Fibroblast of skin of scalp (primary cell): ENCODE data around the gene LAPTM5.

ENCODE experiments used
- DNase-seq: peaks from one replicate; pipeline ENCODE4 v3.0.0-alpha.2; 2013

Gene LAPTM5

GRCh38 chr1:30727824-30728223, 29.8 kb downstream of the LAPTM5 start:
- peak; percentile 64 for DNase-seq

GRCh38 chr1:30726773-30727684, 30.5 kb downstream of the LAPTM5 start:
- no peak for DNase-seq

- no peak for DNase-seq
These were observed 31.3 kb downstream of the LAPTM5 start for GRCh38 chr1:30726236-30726635.

- DNase-seq, result no peak
These were observed 32.0 kb downstream of the LAPTM5 start for GRCh38 chr1:30725450-30726095.

GRCh38 chr1:30724655-30725421, 32.7 kb downstream of the LAPTM5 start:
- DNase-seq, result no peak

- no peak for DNase-seq
These were observed 33.4 kb downstream of the LAPTM5 start for GRCh38 chr1:30724175-30724574.

- DNase-seq, result no peak
These were observed 34.2 kb downstream of the LAPTM5 start, which contains the start of gene MATN1 for GRCh38 chr1:30723331-30723755. MATN1 (minus strand) TSS chr1:30723585; CDS start chr1:30723551, 34 bp downstream.

GRCh38 chr1:30721812-30722537, 35.6 kb downstream of the LAPTM5 start:
- DNase-seq, result no peak

- no peak for DNase-seq
These were observed 36.2 kb downstream of the LAPTM5 start for GRCh38 chr1:30721341-30721793.

GRCh38 chr1:30720271-30721223, 37.0 kb downstream of the LAPTM5 start:
- DNase-seq, result no peak

GRCh38 chr1:30719406-30720270, 37.9 kb downstream of the LAPTM5 start:
- peak; percentile 75 for DNase-seq

- DNase-seq, result peak; percentile 97
These were observed 38.8 kb downstream of the LAPTM5 start for GRCh38 chr1:30718636-30719405.

- peak; percentile 98 for DNase-seq
These were observed 39.4 kb downstream of the LAPTM5 start for GRCh38 chr1:30718091-30718635.

- DNase-seq, result no peak
These were observed 40.9 kb downstream of the LAPTM5 start for GRCh38 chr1:30716646-30717045.

GRCh38 chr1:30715886-30716285, 41.7 kb downstream of the LAPTM5 start:
- no peak for DNase-seq

- DNase-seq, result no peak
These were observed 42.4 kb downstream of the LAPTM5 start for GRCh38 chr1:30715216-30715615.

GRCh38 chr1:30714536-30715090, 43.0 kb downstream of the LAPTM5 start:
- DNase-seq, result no peak

- DNase-seq, result no peak
These were observed 43.5 kb downstream of the LAPTM5 start for GRCh38 chr1:30714025-30714424.
